Activated CD8-positive, alpha-beta T cell treated with anti-CD3 and anti-CD28 coated beads, Interleukin-2, amount 10 ng/mL, durations not matched to agents 7 days and 5 days (primary cell): Measurements from ENCODE around the gene GPR158. TPM values are rescaled to one million over a fixed set of nuclear protein-coding genes. Genes with fewer than 3 reads are reported as not detected.

Experiments used
- ATAC-seq: fragments of 150-1000 bp; cut with Tn5 transposase; one replicate; pipeline ENCODE4 v1.10.0; 2021; ENCODE audit warnings: moderate library complexity
- CTCF ChIA-PET: fragments of 350-600 bp; sonication (Branson Sonifier 250); formaldehyde crosslinking; loops from one replicate; lab custom pipeline; 2021; ENCODE audit warnings: antibody characterized with exemption; lab: Charles Lee
- POLR2A ChIA-PET: fragments of 350-600 bp; sonication (Branson Sonifier 250); formaldehyde crosslinking; loops from one replicate; lab custom pipeline; 2021; ENCODE audit warnings: antibody characterized with exemption; lab: Charles Lee
- DNase-seq: peaks from one replicate; pipeline ENCODE4 v3.0.0-alpha.2; 2020
- H3K27ac Mint-ChIP-seq: one replicate; pipeline ENCODE4 v1.8.0; 2021; ENCODE audit warnings: mild to moderate bottlenecking, mixed read lengths
- H3K27me3 Mint-ChIP-seq: one replicate; pipeline ENCODE4 v1.8.0; 2021; ENCODE audit warnings: low read depth, mixed read lengths
- H3K36me3 Mint-ChIP-seq: one replicate; pipeline ENCODE4 v1.8.0; 2021; ENCODE audit warnings: low read depth, mixed read lengths
- H3K4me1 Mint-ChIP-seq: one replicate; pipeline ENCODE4 v1.8.0; 2021; ENCODE audit warnings: low read depth, mixed read lengths
- H3K4me3 Mint-ChIP-seq: one replicate; pipeline ENCODE4 v1.8.0; 2021; ENCODE audit warnings: mild to moderate bottlenecking, mixed read lengths
- H3K9me3 Mint-ChIP-seq: one replicate; pipeline ENCODE4 v1.8.0; 2022; ENCODE audit warnings: mixed read lengths; ENCODE audit not compliant: insufficient read depth
- total RNA-seq, 2 experiments: library from RNA; stranded (reverse); gene quantifications; one replicate each; pipeline ENCODE4 v1.2.3, GENCODE V29; 2021

GPR158 gene
- total RNA-seq, 2 experiments from 2014 or later: not detected

GRCh38 chr10:25530306-25530705 lies 355.5 kb downstream of the GPR158 start:
- DNase-seq: no peak
- ATAC-seq: no peak
- no peaks in the 10 kb centered on the region for H3K4me1 Mint-ChIP-seq
- H3K27me3 Mint-ChIP-seq: no peaks in the 10 kb centered on the region
- no peak overlapping the region for H3K4me3 Mint-ChIP-seq
- H3K9me3 Mint-ChIP-seq: peaks cover 8% of the 10 kb centered on the region
- POLR2A ChIA-PET: no interaction called here
- no peaks in the 10 kb centered on the region for H3K36me3 Mint-ChIP-seq
- no peak overlapping the region for H3K27ac Mint-ChIP-seq
- CTCF ChIA-PET: no interaction called here

GRCh38 chr10:25531457-25532061 lies 356.8 kb downstream of the GPR158 start:
- ChIA-PET POLR2A (no interaction called here), CTCF (no interaction called here)
- no peak overlapping the region for H3K4me3 Mint-ChIP-seq
- H3K27me3 Mint-ChIP-seq: no peaks in the 10 kb centered on the region
- DNase-seq (no peak), ATAC-seq (no peak)
- H3K36me3 Mint-ChIP-seq: no peaks in the 10 kb centered on the region
- H3K27ac Mint-ChIP-seq: no peak overlapping the region
- H3K9me3 Mint-ChIP-seq: peaks cover 8% of the 10 kb centered on the region
- no peaks in the 10 kb centered on the region for H3K4me1 Mint-ChIP-seq

DNA sequence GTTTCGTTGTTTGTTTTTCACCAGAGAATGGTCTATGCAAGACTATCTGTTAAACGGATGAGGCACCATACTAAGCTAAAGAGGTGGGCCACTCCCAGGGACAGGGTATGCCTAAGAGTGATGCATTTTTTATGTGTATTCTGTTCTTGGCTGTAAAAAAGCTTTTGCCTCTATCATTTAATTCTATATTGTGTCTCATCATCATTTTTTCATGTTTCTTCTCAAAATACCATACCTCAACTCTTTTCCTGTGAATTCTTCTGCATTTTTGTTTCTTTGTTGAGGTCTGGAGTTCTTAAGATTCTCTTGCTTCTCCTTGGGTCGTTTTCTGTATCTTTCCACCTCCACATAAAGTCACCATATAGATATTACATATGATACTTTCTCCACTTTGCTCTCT lies 357.4 kb downstream of the GPR158 start:
- ChIA-PET CTCF (no interaction called here), POLR2A (no interaction called here)
- DNase-seq (no peak), ATAC-seq (no peak)
- Mint-ChIP-seq H3K9me3 (peaks cover 8% of the 10 kb centered on the region), H3K27ac (no peak overlapping the region), H3K4me1 (no peaks in the 10 kb centered on the region), H3K4me3 (no peak overlapping the region), H3K27me3 (no peaks in the 10 kb centered on the region), H3K36me3 (no peaks in the 10 kb centered on the region)

GRCh38 chr10:25536027-25536426 lies 361.2 kb downstream of the GPR158 start:
- no peaks in the 10 kb centered on the region for H3K4me1 Mint-ChIP-seq
- peaks cover 8% of the 10 kb centered on the region for H3K9me3 Mint-ChIP-seq
- no peak overlapping the region for H3K4me3 Mint-ChIP-seq
- ChIA-PET POLR2A (no interaction called here), CTCF (no interaction called here)
- H3K27me3 Mint-ChIP-seq: no peaks in the 10 kb centered on the region
- DNase-seq: no peak
- H3K36me3 Mint-ChIP-seq: no peaks in the 10 kb centered on the region
- no peak for ATAC-seq
- H3K27ac Mint-ChIP-seq: no peak overlapping the region

- ChIA-PET POLR2A (no interaction called here), CTCF (no interaction called here)
- Mint-ChIP-seq H3K27me3 (no peaks in the 10 kb centered on the region), H3K4me3 (no peak overlapping the region), H3K27ac (no peak overlapping the region), H3K36me3 (no peaks in the 10 kb centered on the region), H3K9me3 (no peaks in the 10 kb centered on the region), H3K4me1 (no peaks in the 10 kb centered on the region)
- ATAC-seq (no peak), DNase-seq (no peak)
These were observed 372.6 kb downstream of the GPR158 start for GRCh38 chr10:25547382-25547781.

DNA sequence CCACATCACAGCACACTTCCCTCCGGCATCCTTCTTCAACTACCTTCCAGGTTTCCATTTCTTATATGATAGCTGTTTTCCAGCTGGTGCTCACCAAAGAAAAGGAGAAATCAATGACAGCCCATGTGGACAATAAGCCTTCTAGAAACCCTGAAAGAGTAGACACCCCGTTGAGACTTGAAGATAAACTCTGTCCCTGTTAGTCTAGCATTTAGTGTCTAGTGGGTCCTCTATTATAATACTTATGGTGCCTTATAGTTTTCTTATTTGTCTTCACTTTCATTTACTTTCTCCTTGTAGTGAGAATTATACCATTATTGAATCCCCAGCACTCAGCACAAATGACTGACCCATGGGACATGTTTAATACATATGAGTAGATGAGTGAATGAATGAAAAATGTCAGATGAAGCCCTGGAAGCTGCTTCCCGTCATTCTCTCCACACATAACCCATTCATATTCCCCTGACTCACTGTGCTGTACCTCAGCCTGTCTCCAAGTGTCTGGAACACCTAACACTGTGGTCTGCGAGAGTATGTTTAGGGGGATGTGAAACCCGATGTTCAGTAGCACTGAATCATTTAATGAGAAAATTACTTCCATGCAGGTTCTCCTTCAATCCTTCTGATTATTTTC lies 377.6 kb downstream of the GPR158 start:
- DNase-seq (no peak), ATAC-seq (no peak)
- no peaks in the 10 kb centered on the region for H3K4me1 Mint-ChIP-seq
- H3K36me3 Mint-ChIP-seq: no peaks in the 10 kb centered on the region
- H3K4me3 Mint-ChIP-seq: no peak overlapping the region
- H3K9me3 Mint-ChIP-seq: no peaks in the 10 kb centered on the region
- H3K27me3 Mint-ChIP-seq: no peaks in the 10 kb centered on the region
- ChIA-PET CTCF (no interaction called here), POLR2A (no interaction called here)
- no peak overlapping the region for H3K27ac Mint-ChIP-seq

GRCh38 chr10:25555865-25556264 lies 381.1 kb downstream of the GPR158 start:
- Mint-ChIP-seq H3K4me1 (no peaks in the 10 kb centered on the region), H3K27me3 (no peaks in the 10 kb centered on the region), H3K4me3 (no peak overlapping the region), H3K27ac (no peak overlapping the region), H3K9me3 (no peaks in the 10 kb centered on the region), H3K36me3 (no peaks in the 10 kb centered on the region)
- POLR2A ChIA-PET: no interaction called here
- CTCF ChIA-PET: no interaction called here
- ATAC-seq (no peak), DNase-seq (no peak)

- H3K9me3 Mint-ChIP-seq: no peaks in the 10 kb centered on the region
- DNase-seq (no peak), ATAC-seq (no peak)
- no peaks in the 10 kb centered on the region for H3K36me3 Mint-ChIP-seq
- H3K27ac Mint-ChIP-seq: no peak overlapping the region
- POLR2A ChIA-PET: no interaction called here
- H3K27me3 Mint-ChIP-seq: no peaks in the 10 kb centered on the region
- no peak overlapping the region for H3K4me3 Mint-ChIP-seq
- CTCF ChIA-PET: no interaction called here
- H3K4me1 Mint-ChIP-seq: no peaks in the 10 kb centered on the region
These were observed 381.7 kb downstream of the GPR158 start for GRCh38 chr10:25556457-25556856.

GRCh38 chr10:25557136-25557535 lies 382.3 kb downstream of the GPR158 start:
- Mint-ChIP-seq H3K4me1 (no peaks in the 10 kb centered on the region), H3K4me3 (no peak overlapping the region), H3K27ac (no peak overlapping the region), H3K9me3 (no peaks in the 10 kb centered on the region), H3K36me3 (no peaks in the 10 kb centered on the region), H3K27me3 (no peaks in the 10 kb centered on the region)
- no peak for DNase-seq
- ChIA-PET POLR2A (no interaction called here), CTCF (no interaction called here)
- no peak for ATAC-seq

DNA sequence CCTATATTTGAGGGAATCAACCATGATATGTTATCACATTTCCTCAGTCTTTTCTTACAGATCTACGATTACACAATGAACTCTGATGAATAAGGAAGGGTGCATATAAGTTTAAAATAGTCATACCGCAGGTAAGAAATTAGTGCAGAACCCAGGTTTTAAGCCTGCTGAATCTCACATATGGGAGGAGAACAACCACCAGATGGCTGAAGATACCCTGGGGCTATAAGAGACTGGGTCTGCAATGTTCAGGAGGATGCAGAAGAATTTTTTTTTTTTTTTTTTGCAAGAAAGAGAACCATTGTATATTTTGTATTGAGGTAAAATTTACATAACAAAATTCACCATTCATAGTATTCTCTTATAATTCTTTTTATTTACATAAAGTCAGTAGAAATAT lies 387.0 kb downstream of the GPR158 start:
- DNase-seq (no peak), ATAC-seq (no peak)
- no peaks in the 10 kb centered on the region for H3K27me3 Mint-ChIP-seq
- ChIA-PET POLR2A (no interaction called here), CTCF (no interaction called here)
- no peaks in the 10 kb centered on the region for H3K36me3 Mint-ChIP-seq
- H3K27ac Mint-ChIP-seq: no peak overlapping the region
- peaks cover 6% of the 10 kb centered on the region for H3K9me3 Mint-ChIP-seq
- no peaks in the 10 kb centered on the region for H3K4me1 Mint-ChIP-seq
- H3K4me3 Mint-ChIP-seq: no peak overlapping the region

GRCh38 chr10:25562547-25562946 lies 387.7 kb downstream of the GPR158 start:
- Mint-ChIP-seq H3K27ac (no peak overlapping the region), H3K4me3 (no peak overlapping the region), H3K27me3 (no peaks in the 10 kb centered on the region), H3K9me3 (peaks cover 6% of the 10 kb centered on the region), H3K36me3 (no peaks in the 10 kb centered on the region), H3K4me1 (no peaks in the 10 kb centered on the region)
- no peak for DNase-seq
- POLR2A ChIA-PET: no interaction called here
- CTCF ChIA-PET: no interaction called here
- no peak for ATAC-seq

DNA sequence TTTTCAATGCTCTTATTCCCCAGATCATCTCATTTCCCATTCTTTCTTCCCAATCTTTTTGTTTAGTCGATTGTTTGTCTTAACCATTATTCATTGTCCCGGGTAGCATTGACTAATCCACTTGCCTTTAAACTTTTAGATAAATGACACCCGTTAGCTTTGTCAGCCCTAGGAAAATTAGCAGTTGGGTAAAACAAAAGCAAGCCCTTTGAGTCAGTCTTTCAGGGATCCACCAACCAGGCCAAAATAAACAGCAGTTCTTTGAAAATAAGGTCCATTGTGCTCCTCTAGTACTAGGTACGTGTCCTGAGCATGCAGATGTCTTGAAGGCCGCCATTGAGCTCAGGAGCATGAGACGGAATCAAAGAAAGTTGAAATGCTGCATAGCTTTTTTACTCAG lies 389.6 kb downstream of the GPR158 start:
- Mint-ChIP-seq H3K9me3 (peaks cover 6% of the 10 kb centered on the region), H3K27me3 (no peaks in the 10 kb centered on the region), H3K27ac (no peak overlapping the region), H3K4me1 (no peaks in the 10 kb centered on the region), H3K4me3 (no peak overlapping the region), H3K36me3 (no peaks in the 10 kb centered on the region)
- POLR2A ChIA-PET: no interaction called here
- no peak for DNase-seq
- ATAC-seq: no peak
- CTCF ChIA-PET: no interaction called here

- no peaks in the 10 kb centered on the region for H3K36me3 Mint-ChIP-seq
- POLR2A ChIA-PET: no interaction called here
- no peak for ATAC-seq
These were observed 390.8 kb downstream of the GPR158 start for GRCh38 chr10:25565570-25565969.

More at GRCh38 chr10:25565570-25565969, 390.8 kb downstream of the GPR158 start:
- no peak for DNase-seq
- CTCF ChIA-PET: no interaction called here
- Mint-ChIP-seq H3K27ac (no peak overlapping the region), H3K27me3 (no peaks in the 10 kb centered on the region), H3K9me3 (peaks cover 6% of the 10 kb centered on the region), H3K4me1 (no peaks in the 10 kb centered on the region), H3K4me3 (no peak overlapping the region)
